SH-SY5Y (cell line): ENCODE results near the gene KRTAP13-2.

Source experiments
- GATA2 ChIP-seq: IDR thresholded peaks from 2 replicates; pipeline ENCODE4 v1.6.1; 2011; ENCODE audit warnings: mild to moderate bottlenecking, low read depth, low read length
- GATA3 ChIP-seq: IDR thresholded peaks from 2 replicates; pipeline ENCODE4 v1.6.1; 2011; ENCODE audit warnings: low read depth, mild to moderate bottlenecking, low read length, moderate library complexity

GRCh38 chr21:30349572-30349971, 22.5 kb downstream of the KRTAP13-2 start:
- TF ChIP-seq GATA3 (no peak), GATA2 (no peak)
